Bronchial epithelial cell (primary cell): ENCODE results near the gene SNCAIP. TPM values are rescaled to one million over a fixed set of nuclear protein-coding genes. Genes with fewer than 3 reads are reported as not detected.
"Not testable (repeated sequence)": the region's sequence is repeated elsewhere in the genome, so short reads cannot be mapped to it uniquely, and the experiment has no call there.

Experiments used
- DNase-seq: peaks from one replicate; pipeline ENCODE4 v3.0.0-alpha.2; 2010; ENCODE audit warnings: low read depth
- FAIRE-seq: peaks from 2 replicates; lab custom pipeline; 2011; peaks lifted over from hg19 to GRCh38; lab: Jason Lieb, UNC
- H3K27me3 ChIP-seq: 2 replicates; pipeline ENCODE4 v1.5.1; 2011; ENCODE audit warnings: low read length; ENCODE audit not compliant: control insufficient read depth, insufficient read depth
- H3K36me3 ChIP-seq: 2 replicates; pipeline ENCODE4 v1.5.1; 2011; ENCODE audit warnings: low read length; ENCODE audit not compliant: control insufficient read depth, insufficient read depth
- H3K4me3 ChIP-seq: 2 replicates; pipeline ENCODE4 v1.5.1; 2011; ENCODE audit warnings: mild to moderate bottlenecking, low read depth, low read length, control low read depth
- CTCF ChIP-seq: IDR thresholded peaks from 2 replicates; pipeline ENCODE4 v1.5.1; 2011; ENCODE audit warnings: mild to moderate bottlenecking, moderate library complexity, low read length, control low read depth, inconsistent platforms; ENCODE audit not compliant: insufficient read depth, severe bottlenecking
- total RNA-seq: library from RNA; depleted of rRNA; stranded (reverse); fragments of >200 nt; gene quantifications from 2 replicates; pipeline ENCODE4 v1.2.1, GENCODE V29; 2014

SNCAIP gene
- total RNA-seq, 1 donor from 2014 or later: 0.26 TPM

GRCh38 chr5:122377026-122377425 is 65.0 kb downstream of the SNCAIP start:
- no peak for TF ChIP-seq CTCF
- Histone ChIP-seq H3K4me3 (no peak overlapping the region), H3K27me3 (no peaks in the 10 kb centered on the region), H3K36me3 (no peaks in the 10 kb centered on the region)
- FAIRE-seq: no peak
- no peak for DNase-seq

GRCh38 chr5:122382938-122383337 is 70.9 kb downstream of the SNCAIP start:
- not testable (repeated sequence) for FAIRE-seq, DNase-seq, H3K27me3 ChIP-seq, H3K36me3 ChIP-seq, H3K4me3 ChIP-seq

- H3K27me3 ChIP-seq: no peaks in the 10 kb centered on the region
- no peak overlapping the region for H3K4me3 ChIP-seq
- TF ChIP-seq CTCF: no peak
- DNase-seq (no peak), FAIRE-seq (no peak)
- no peaks in the 10 kb centered on the region for H3K36me3 ChIP-seq
Observed at GRCh38 chr5:122384739-122385235, 72.8 kb downstream of the SNCAIP start.

- DNase-seq (no peak), FAIRE-seq (no peak)
- Histone ChIP-seq H3K27me3 (no peaks in the 10 kb centered on the region), H3K36me3 (no peaks in the 10 kb centered on the region), H3K4me3 (no peak overlapping the region)
- TF ChIP-seq CTCF: no peak
Observed at GRCh38 chr5:122385286-122385685, 73.2 kb downstream of the SNCAIP start.

- FAIRE-seq: no peak
- TF ChIP-seq CTCF: no peak
- H3K27me3 ChIP-seq: no peaks in the 10 kb centered on the region
- DNase-seq: no peak
- no peaks in the 10 kb centered on the region for H3K36me3 ChIP-seq
- H3K4me3 ChIP-seq: no peak overlapping the region
Observed at GRCh38 chr5:122385808-122386207, 73.8 kb downstream of the SNCAIP start.

GRCh38 chr5:122390154-122390553 is 78.1 kb downstream of the SNCAIP start:
- no peak overlapping the region for H3K4me3 ChIP-seq
- FAIRE-seq (no peak), DNase-seq (no peak)
- no peak for TF ChIP-seq CTCF
- H3K27me3 ChIP-seq: no peaks in the 10 kb centered on the region
- H3K36me3 ChIP-seq: no peaks in the 10 kb centered on the region
